Body of pancreas (tissue), 4 donors: ENCODE results near the gene ZSCAN2. TPM values are rescaled to one million over a fixed set of nuclear protein-coding genes. Genes with fewer than 3 reads are reported as not detected.
A peak's percentile ranks its signal among the peaks of the same experiment; 100 is the strongest.

Experiments
- ATAC-seq: fragments of 150-250 bp; one replicate; pipeline ENCODE4 v1.9.1; 2016
- DNase-seq, 4 donors: peaks; one replicate each; pipeline ENCODE4 v3.0.0-alpha.2; 2019
- H3K27ac ChIP-seq, 4 donors: fragments of 200-600 bp; sonication (generic); 1 replicate in 3 of 4; 2 replicates in 1 of 4; pipeline versions ENCODE4 v1.5.1 to v1.6.1; 2016 to 2019; ENCODE audit warnings: mild to moderate bottlenecking in 1 of 4, mixed read lengths in 1 of 4, moderate library complexity in 1 of 4
- H3K27me3 ChIP-seq, 2 donors: fragments of 200-600 bp; sonication (generic); one replicate each; pipeline ENCODE4 v1.6.0; 2016; ENCODE audit warnings: mild to moderate bottlenecking in 1 of 2
- H3K36me3 ChIP-seq, 2 donors: fragments of 200-600 bp; sonication (generic); replicated peaks in 1 of 2; 2 replicates each; pipeline ENCODE4 v1.5.1; 2016; ENCODE audit warnings: low read depth in 2 of 2; ENCODE audit not compliant: insufficient read depth in 1 of 2
- H3K4me1 ChIP-seq: fragments of 200-600 bp; sonication (generic); one replicate; pipeline ENCODE4 v1.6.0; 2016
- H3K4me3 ChIP-seq, 2 donors: fragments of 200-600 bp; sonication (generic); 1 replicate in 1 of 2; 2 replicates in 1 of 2; pipeline ENCODE4 v1.5.1; 2016 to 2019
- H3K9me3 ChIP-seq, 3 donors: fragments of 200-600 bp; sonication (generic); 1 replicate in 2 of 3; 2 replicates in 1 of 3; pipeline ENCODE4 v1.5.1; 2016
- CTCF ChIP-seq, 7 experiments: fragments of 450-650 bp in 4 of 7; fragments of 200-600 bp in 3 of 7; sonication (generic) in 3 of 7; IDR thresholded peaks; one replicate each; pipeline ENCODE4 v1.5.1; 2016 to 2019; ENCODE audit warnings: antibody characterized with exemption in 7 of 7
- POLR2A ChIP-seq, 3 donors: fragments of 450-650 bp; IDR thresholded peaks; one replicate each; pipeline ENCODE4 v1.6.1; 2016; ENCODE audit warnings: antibody characterized with exemption in 3 of 3, mild to moderate bottlenecking in 2 of 3
- WGBS, 2 donors: methylation state at CpG; one replicate each; pipeline ENCODE4 v1.1.5; 2017; 5-methylcytosine and 5-hydroxymethylcytosine counted together
- intact Hi-C: fragments of 100-400 bp; cut with DNase I; formaldehyde crosslinking; loops from one replicate; pipeline ENCODE4 v1.15.1; 2023
- total RNA-seq, 2 donors: library from RNA; depleted of rRNA; stranded (reverse); fragments of >200 nt; gene quantifications; one replicate each; pipeline ENCODE4 v1.1.0, GENCODE V29; 2016

ZSCAN2 gene
- total RNA-seq, 2 donors from 2014 or later = 13.5 TPM

GRCh38 chr15:84586696-84587095 is 14.1 kb upstream of the ZSCAN2 start:
- intact Hi-C loops = no loop called here
- 60 to 62% methylated on average over 6 of the region's 6 CpGs for WGBS, 2 donors

DNA sequence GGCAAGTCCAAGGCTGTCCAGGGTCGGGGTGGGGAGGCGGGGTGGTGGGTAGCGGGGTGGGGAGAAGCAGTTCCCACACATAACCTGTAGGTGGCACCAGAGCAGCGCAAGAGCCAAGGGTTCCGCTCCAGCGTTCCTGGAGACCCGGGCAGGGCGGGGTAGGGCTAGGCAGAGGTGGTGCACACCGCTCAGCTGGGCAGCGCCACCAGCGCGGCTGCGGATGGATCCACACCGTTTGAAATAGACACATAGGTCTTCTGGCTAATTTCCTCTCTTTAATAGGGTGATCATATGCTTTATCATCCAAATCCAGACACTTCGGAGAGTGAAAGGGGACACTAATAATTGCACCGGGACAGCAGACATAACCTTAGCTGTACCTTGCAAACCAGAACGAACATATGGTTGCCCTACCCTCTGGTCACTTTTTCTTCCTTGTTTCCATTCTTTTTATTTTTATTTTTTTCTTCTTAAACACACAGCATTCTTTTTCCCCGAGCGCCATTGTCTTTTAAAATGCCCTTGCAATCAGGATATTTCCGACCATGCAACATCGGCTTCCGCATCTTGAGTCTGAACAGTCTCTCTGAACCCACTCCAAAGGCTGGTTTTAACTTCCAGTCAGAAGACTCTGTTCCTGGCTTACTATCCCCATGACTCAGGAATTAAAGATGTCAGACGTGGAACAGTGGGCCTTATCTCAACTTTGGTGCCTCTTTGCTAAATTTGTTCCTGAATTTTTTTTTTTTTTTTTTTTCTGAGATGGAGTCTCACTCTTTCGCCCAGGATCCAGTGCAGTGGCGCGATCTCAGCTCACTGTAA is 12.5 kb upstream of the ZSCAN2 start:
- Histone ChIP-seq H3K9me3 (no peaks in the 10 kb centered on the region), H3K4me1 (peaks cover 11% of the 10 kb centered on the region), H3K4me3 (peak overlapping the region in 1 of 2 donors; percentile 12), H3K36me3 (no peaks in the 10 kb centered on the region), H3K27ac (peak overlapping the region in 2 of 4 donors; percentile 56), H3K27me3 (no peaks in the 10 kb centered on the region)
- ATAC-seq = peak; percentile 100
- TF ChIP-seq CTCF (IDR thresholded peaks at IDR 0.05) = peak; percentile 69 to 96 (median 87)
- peak; percentile 12 to 67 (median 53) for TF ChIP-seq POLR2A (IDR thresholded peaks at IDR 0.05)
- intact Hi-C loops = no loop called here
- WGBS, 2 donors = 22 to 25% methylated on average over 23 to 26 of the region's 26 CpGs
- DNase-seq = peak; percentile 92 to 95 (median 94)

More at GRCh38 chr15:84586696-84587095, 14.1 kb upstream of the ZSCAN2 start:
- Histone ChIP-seq H3K4me3 (no peak overlapping the region), H3K4me1 (peaks cover 11% of the 10 kb centered on the region), H3K36me3 (no peaks in the 10 kb centered on the region), H3K27ac (no peak overlapping the region), H3K27me3 (no peaks in the 10 kb centered on the region), H3K9me3 (no peaks in the 10 kb centered on the region)
- no peak for ATAC-seq
- TF ChIP-seq POLR2A (IDR thresholded peaks at IDR 0.05) = no peak
- TF ChIP-seq CTCF (IDR thresholded peaks at IDR 0.05) = no peak
- DNase-seq = no peak

GRCh38 chr15:84590406-84590805 is 10.4 kb upstream of the ZSCAN2 start:
- no peak for TF ChIP-seq CTCF (IDR thresholded peaks at IDR 0.05)
- TF ChIP-seq POLR2A (IDR thresholded peaks at IDR 0.05) = no peak
- no peaks in the 10 kb centered on the region for H3K36me3 ChIP-seq
- H3K4me3 ChIP-seq = no peak overlapping the region
- ATAC-seq (no peak), DNase-seq (no peak)
- WGBS, 2 donors = 74 to 78% methylated on average over 2 of the region's 2 CpGs
- no peaks in the 10 kb centered on the region for H3K9me3 ChIP-seq
- H3K4me1 ChIP-seq = peaks cover 11% of the 10 kb centered on the region
- no peak overlapping the region for H3K27ac ChIP-seq
- intact Hi-C loops = loop anchor here (10.0 kb wide), 2 partner anchors 54 to 334 kb away; no protein-coding TSS in a partner anchor
- H3K27me3 ChIP-seq = no peaks in the 10 kb centered on the region

- intact Hi-C loops = loop anchor here (10.0 kb wide), 2 partner anchors 53 to 333 kb away; no protein-coding TSS in a partner anchor
Observed at GRCh38 chr15:84591815-84592214, 9.0 kb upstream of the ZSCAN2 start.

More at GRCh38 chr15:84591815-84592214, 9.0 kb upstream of the ZSCAN2 start:
- WGBS, 2 donors = 90 to 100% methylated on average over 1 of the region's 1 CpG
- H3K4me1 ChIP-seq = peaks cover 11% of the 10 kb centered on the region
- H3K27me3 ChIP-seq = no peaks in the 10 kb centered on the region
- H3K4me3 ChIP-seq = no peak overlapping the region
- ATAC-seq = no peak
- H3K27ac ChIP-seq = no peak overlapping the region
- no peaks in the 10 kb centered on the region for H3K9me3 ChIP-seq
- no peak for DNase-seq
- TF ChIP-seq CTCF (IDR thresholded peaks at IDR 0.05) = no peak
- H3K36me3 ChIP-seq = no peaks in the 10 kb centered on the region
